Effector CD8-positive, alpha-beta T cell (primary cell): ENCODE measurements around the gene GFRA1.

Experiments
- DNase-seq: peaks from one replicate; lab custom pipeline; 2025; lab: John Stamatoyannopoulos, UW

Gene GFRA1

DNA sequence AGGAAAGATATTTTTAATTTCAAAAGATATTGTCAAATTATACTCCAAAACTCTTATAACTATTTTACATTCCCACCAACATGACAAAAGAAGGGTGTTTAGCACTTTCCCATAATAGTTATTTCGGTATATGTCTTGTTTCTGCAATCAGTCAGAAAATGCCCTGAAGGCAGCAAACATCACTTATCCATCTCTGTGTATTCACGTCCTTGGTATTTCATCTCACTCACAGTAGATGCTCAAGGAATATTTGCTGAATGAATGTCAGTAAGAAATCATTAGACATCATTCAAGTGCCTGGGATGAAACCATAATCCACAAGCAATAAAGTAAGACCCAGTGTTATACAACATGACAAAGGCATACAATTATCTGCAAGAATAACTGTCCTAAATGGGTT is 112.7 kb downstream of the GFRA1 start:
- no peak for DNase-seq

DNA sequence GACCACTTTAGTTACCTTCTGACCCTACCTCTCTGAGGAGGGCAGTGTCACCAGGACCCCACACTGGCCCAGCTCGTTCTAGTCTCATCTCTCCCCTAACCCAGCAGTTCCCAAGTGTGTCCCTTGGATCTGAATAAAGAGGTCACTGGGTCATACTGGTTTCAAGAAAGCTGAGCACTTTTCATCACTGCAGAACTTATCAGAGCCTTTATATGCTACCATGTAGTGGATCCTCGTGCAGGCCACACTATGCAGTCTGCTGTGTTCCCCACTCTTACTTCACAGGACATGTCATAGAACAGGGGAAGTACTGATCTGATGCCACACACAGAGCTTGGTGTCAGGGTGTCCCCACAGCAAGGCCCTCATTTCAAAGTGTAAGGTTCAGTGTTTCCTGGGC is 113.8 kb downstream of the GFRA1 start:
- DNase-seq: no peak

DNA sequence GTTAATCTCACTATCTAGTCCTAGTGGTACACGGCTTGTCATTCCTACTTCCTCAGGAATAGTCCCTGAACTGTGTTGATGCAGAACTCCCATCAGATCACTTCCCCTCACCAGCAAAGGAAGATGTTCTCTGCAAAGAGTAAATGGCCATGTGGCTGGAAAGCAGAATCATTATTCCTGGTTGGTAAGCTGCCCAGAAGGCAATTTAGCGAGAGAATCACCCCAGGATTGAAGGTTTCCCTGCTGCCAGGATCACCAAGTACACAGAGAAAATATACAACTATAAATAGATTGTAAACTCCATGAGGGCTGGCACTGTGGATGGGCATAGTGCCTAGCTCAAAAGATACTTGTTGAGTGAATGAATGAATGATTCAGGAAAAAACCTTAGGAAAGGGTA is 115.0 kb downstream of the GFRA1 start:
- DNase-seq: no peak

DNA sequence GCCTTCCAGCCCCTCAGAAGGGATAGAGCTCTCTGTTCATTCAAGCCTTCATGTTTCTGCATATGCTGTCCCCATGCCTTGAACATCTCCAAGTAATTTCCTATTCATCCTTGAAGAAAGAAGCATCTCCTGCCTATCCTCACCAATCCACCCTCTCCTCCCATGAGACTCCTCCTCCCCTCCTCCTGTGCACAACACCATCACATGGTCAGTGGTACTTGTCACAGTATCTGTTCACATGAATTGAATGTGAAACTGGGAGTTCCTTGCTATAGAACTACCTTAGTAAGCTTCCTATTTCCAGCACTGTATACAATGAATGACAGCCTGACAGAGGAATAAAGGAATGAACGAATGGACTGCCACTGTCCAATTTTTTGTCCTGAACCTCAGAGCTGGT is 115.5 kb downstream of the GFRA1 start:
- DNase-seq: no peak

DNA sequence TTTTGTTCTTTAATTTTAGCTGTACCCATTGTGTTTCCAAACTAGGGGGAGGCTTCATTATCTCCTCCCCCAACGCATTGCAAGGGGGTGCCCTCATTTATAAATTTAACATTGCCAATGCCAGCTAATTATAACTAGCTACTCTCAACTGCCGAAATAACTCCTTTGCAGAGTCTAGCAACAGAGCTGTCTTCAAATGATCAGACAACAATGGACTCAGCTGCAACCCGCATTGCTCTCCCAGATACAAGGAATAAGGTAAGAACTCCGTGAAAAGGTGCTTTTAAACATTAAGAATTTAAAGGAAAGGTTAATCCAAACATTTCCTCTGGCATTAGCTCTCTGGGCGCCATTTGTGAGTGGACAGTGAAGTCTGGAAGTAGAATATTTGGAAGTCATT is 116.2 kb downstream of the GFRA1 start:
- DNase-seq: no peak

DNA sequence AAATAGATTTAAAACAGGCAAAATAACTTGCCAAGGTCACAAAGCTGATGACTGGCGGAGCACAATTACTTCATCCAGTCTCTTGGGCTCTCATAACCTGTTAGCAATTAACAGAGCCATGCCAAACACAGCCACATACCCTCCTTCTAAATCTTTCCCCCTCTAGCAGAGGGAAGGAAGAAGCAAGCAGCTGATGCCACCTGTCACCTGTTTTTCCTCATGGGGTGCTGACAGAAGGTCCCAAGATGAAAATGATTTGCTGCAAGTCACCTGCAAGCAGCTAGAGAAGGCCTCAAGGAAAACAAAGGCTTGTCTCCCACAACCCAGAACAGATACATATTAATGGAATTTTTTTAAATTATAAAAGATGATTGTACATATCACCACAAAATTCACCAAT is 117.8 kb downstream of the GFRA1 start:
- DNase-seq: no peak

DNA sequence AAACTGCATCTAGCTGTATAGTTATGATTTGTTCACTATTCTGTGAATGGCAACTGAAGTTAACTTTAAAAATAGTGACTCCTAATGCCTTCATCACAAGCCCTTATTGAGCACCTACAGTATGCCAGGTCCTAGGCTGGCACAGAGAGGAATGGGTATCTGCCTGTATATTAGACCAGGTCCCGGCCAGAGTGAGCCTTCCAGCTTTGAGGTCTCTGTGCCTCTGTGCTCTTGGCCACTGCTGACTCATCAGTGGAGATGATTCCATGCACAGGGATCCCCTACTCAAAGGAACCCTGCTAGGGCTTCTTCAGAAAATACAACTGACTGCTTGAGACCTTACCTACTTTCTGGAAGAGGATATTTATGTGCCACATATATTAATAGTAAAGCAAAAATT is 118.4 kb downstream of the GFRA1 start:
- DNase-seq: no peak

DNA sequence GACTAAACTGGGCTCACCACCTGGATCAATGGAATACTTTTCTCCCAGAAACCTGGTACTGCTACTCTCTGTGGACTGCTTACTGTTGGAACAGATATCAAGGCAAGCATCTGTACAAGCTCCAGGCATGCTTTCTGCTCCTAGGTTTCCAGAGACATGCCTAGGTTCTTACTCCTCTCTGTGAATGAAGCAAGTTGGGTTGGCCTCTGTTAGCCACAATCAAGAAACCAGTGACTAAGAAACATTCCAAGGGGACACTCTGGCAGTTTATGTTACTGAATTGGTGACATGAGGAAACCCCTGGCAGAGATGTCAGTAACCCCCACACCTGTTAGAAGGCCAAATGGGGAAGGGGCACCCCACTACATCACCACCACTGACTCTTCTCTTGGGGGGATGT is 121.9 kb downstream of the GFRA1 start:
- no peak for DNase-seq

DNA sequence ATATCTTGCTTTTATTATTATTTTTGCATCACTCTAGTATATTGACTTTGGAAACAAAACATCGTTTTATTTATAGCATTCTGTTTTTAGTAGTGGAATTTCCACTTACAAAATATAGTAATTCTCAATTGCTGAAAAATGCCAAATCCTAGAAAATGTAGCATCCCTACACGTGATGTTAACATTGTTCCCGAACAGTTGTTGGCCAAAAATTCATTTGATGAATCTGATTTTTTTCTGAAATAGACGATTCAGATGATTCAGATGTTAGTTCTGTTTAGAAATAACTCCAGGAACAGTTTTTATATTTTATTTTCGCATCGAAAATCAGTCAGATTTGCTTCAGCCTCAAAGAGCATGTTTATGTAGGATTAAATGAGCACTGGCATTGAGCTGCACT is 122.4 kb downstream of the GFRA1 start:
- no peak for DNase-seq

DNA sequence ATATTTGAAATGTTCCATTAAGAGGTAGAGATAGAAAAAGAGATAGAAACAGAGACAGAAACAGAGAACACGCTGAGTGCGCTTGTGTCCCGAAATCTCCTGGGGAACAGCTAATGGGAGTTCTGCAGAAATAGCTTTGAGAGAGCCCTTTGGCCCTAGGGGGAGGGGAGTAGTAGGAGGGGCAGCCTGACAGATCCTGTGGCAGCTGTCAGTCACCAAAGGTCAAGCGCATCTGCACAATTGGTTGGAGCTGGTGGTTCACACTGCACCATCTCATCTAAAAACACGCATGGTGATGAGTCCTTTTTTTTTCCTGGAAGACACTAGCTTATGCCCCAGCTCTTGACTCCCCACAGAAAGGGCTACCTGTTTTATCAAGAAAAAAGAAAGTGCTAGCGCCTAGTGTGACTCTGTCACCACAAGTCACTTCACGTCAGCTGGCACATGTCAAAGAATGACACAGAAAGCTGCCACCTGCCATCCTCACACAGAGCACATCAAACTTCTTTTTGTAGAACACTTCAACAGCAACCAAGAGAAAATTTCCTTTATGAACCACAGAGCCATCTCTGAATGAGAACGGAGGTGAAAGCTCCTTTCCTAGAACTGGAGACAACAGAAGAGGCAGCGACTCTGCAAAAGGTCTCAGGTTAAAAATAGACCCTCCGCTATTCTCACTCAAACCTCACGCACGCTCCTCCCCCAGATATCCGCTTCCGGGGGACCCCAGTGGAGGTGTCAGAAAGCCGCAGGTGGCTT is 125.7 kb downstream of the GFRA1 start:
- no peak for DNase-seq

DNA sequence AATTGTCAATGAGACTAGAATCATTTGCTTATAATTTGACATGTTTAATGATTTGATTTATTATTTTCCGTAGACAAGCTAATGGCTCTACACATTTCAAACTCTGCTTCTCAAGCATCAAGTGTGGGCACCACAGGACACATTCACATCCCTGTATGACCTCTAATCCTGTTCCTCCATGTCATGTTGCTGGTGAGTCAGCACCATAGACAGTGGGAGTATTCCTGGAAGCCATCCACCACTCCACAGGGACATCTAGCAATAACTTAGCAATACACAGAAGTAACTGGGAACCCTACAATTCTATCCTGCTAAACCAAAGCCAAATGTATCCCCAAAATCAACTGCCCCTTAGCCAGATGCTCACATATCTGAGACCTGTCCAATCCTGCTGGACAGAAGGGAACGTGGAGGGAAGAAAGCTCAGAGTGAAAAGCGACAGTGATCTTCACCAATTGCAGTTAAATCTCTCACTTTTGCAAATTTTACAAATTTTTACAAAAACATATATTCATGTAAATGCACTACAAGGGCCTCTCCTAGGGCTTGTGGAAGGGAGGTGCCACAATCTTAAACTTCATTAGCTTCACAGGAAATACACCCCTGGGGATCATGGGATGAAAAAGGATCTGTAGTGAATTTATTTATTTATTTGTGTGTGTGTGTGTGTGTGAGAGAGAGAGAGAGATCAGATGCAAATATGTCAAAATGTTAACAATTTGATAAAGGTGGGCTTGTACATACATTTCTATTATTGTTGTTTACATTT is 126.5 kb downstream of the GFRA1 start:
- DNase-seq: no peak

DNA sequence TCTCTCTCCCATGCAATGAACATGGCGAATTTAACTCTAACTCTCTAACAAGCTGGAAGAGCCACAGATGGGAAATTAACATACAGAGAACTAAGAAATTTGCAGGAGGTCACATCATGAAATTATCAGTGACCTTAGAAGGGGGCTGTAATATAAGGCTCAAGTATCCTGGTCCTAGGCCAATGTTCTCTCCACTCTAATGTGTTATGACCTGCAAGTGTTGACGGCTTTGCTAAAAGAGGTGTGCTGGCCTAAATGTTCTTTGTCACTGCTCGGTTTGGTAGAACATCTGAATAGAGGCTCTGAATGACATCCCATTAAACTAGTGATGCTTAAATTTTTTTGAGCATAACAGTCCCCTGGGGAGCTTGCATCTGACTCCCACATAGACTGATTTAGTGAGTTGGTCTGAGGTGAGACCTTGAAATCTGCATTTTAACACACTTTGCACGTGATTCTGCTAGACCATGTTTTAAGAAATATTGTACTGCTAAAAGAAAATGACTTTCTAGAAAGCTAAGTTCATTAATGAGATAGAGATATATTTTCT is 129.3 kb downstream of the GFRA1 start:
- no peak for DNase-seq

DNA sequence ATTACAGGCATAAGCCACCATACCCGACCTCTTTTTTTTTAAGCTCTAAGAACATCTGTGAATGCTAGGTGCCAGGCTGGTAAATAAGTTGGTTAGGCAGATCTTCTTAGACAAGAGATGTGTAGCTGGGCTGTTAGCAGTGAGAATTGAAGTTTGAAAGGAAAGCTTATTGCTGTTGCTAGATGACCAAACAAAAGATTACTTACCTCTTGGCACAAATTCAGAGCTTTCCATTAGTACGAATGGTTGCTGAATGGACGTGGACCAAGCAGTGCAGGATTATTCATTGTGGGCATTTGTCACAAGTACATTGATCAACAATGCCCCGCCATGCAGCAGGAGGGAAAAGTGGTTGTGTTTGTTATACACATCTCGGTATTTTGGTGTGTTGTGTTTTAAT is 131.2 kb downstream of the GFRA1 start:
- DNase-seq: no peak

DNA sequence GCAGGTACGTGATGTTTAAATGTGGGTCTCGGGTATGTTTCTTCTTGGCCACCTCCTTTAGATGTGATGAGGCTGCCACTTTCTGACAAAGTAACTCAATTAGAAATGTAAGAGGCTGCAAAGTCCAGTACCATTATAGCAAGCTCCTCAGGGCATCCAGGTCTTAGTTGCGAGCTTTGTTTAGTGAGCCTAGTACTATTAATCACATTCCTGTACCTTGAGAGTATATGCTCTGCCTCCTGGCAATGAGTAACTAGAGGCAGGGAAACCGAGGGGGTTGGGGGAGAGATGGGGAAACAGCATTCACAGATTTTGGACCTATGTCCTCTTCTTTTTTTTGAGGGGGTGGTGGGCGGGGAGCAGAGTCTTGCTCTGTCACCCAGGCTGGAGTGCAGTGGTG is 131.8 kb downstream of the GFRA1 start:
- no peak for DNase-seq

DNA sequence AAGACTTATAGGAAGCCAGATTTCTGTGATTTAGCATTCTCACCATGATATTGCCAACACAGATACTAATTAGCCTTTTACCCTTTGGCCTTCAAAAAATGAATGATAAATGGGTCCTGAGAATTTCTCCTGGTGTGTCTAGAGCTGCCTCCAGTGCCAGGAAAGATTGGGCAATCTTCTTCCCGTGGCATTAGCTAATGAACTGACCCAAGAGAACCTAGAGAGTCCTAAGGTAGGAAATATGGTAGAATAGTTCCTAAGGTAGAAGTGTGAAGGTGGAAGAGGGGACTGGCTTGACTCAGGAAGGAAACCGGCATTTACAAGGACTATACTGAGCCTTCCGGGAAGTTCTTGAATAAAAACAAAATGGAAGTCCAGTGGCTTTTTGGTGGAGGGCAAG is 133.1 kb downstream of the GFRA1 start:
- no peak for DNase-seq

DNA sequence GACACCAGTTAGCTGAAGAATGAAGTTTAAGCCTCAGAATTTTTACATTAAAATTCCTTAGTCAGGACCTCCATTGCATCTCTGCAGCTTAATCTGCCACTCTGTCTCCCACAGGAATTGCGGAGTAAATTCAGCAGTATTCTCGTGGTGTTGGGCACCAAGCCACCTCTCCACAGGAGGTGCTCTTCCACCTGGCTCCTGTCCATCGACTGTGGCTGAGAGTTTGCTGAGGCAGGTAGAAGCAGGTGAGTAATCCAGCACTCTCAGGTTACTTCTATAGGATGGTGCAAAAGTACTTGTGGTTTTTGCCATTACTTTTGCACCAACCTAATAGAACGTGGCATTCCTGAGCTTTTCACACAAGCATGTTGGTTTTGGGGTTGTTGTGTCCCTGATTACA is 134.1 kb downstream of the GFRA1 start:
- DNase-seq: no peak

DNA sequence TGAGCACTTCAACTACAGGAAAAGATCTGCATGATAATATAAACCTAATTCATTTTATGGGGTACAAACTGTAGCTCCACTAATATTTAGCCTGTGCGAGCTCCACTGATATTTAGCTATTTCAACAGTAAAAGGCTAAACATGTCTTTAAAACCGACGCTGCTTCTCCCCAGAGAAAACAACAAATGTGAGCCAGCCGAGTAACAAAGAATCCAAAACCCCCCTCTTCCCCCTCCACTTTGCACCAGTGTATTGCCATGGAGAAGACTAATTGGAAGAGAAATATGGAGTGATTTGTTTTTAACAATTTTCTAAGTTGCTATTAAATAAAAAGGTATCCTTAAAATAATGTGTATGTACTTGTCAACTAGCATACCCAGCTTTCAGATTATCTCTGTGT is 136.7 kb downstream of the GFRA1 start:
- no peak for DNase-seq

DNA sequence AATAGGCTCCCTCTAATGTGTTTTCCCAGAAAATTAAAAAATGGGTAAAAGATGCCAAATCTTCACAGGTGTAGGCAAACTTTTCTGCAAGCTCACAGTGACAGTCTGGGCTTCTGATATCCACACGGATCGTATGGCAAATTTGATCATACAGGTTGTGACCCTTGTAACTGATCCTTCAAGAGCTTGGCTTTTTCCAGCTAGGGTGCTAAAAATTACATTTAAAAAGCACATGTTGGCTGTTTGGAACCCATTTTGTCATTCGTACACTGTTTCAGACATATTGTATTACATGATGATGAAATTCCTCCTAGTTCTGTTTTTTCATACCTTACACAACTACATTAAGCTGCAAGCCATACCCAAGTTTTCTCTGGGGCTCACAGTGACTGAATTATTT is 138.7 kb downstream of the GFRA1 start:
- no peak for DNase-seq

DNA sequence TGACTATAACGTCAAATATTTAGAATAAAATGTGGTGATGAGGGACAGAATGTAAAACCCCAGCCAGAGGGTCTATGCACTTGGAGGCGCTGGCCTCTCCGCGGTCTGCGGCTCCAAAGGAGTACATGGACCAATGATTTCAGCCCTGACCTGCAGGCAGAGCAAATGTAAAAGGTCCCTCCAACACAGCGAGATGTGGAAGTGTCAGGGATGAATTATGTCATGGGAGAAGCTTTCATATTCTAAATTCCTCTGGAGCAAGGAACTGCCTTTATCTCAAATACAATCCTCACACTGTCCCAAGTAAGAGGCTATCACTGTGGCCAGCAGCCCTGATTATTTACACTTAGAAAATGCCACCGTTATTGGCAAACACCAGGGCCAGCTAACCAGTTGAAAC is 139.4 kb downstream of the GFRA1 start:
- no peak for DNase-seq

DNA sequence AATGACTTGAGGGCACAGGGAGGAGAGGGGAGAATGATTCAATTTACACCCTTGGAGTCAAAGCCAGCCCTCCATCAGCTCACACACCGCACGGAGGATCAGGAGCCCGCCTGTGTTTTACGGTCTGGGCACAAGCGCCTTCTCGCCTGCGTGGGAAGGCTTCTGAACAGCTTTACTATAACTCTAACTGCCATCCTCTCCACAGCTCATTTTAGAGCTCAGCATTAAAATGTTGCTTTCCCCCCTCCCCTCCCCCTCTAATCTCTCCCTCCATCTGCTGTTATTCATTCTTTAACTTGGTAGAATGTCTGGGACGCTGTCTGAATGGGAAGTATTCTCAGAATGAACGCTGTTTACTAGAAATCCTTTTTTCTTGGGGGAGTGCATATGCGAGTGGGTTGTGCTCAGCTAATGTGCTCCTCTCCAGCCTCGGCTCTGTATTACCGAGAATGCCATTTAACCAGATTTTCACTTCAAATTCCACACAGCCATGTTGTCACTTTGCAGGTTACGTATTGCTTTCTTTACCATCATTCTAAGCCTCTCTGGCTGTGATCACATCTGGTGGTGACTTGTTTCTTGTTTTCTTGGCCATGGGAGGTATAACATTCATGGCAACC is 140.1 kb downstream of the GFRA1 start:
- no peak for DNase-seq

DNA sequence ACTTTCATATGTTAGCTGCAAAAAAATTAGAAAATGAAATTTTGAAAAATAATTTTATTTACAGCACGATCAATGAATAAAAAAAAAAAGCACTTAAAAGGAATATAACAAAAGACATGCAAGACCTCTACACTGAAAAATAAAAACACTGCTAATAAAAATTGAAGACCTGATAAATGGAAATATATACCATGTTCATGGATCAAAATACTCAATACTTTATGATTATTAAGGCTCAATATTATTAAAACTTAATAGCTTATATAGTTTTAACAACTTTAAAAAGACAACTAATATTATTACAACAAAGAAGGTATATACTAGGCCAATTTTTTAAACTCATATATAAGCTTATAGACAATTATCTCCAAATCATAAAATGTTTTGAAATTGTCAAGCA is 143.0 kb downstream of the GFRA1 start:
- DNase-seq: no peak

DNA sequence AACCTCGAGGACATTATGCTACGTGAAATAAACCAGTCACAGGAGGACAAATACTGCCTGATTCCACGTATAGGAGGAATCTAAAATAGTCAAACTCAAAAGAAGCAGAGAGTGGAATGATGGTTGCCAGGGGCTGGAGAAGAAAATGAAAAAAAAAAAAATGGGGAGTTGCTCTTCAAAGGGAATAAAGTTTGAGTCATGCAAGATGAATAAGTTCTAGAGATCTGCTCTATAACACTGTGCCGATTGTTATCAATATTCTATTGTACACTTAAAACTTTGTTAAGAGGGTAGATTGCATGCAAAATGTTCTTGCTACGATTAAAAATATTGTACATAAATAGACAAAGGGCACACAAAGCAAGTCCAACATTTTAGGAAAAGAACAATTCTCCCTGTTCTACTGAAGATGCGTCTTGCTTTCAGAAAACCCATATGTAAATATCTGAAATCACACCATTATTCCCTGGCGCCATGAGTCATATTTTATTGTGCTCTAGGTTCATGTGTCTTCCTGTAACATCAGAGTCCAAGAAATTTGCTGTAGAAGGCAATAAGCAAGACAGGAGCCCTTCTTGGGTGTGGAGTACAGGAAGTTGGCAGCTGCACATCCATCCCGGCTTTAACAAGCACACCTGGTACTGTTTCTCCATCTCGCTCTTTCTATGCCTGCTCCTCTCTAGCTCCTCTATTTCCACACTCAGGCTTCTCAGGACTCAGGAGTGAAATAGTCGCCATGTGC is 145.9 kb downstream of the GFRA1 start:
- DNase-seq: no peak
